Measurements from ENCODE around the gene CLVS2.

Gene CLVS2

DNA sequence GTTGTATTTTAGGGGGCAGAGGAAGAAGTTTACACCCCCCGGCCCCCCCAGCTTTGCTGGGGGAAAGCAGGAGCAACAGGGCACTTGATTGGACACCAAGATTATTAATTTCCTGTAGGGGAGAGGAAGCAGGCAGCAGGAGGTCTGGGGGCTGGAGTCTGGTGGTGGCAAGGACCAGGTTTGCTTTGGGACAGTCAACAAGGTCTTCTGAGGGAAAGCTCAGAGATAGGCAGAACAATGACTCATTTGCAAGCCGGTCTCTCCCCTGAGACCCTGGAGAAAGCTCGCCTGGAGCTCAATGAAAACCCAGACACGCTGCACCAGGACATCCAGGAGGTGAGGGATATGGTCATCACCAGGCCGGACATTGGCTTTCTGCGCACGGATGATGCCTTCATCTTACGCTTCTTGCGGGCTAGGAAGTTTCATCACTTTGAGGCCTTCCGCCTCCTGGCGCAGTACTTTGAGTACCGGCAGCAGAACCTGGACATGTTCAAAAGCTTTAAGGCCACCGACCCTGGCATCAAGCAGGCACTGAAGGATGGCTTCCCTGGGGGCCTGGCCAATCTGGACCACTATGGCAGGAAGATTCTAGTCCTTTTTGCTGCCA lies 1.6 kb downstream of the CLVS2 start:
- DNase-seq (ENCODE audit: extremely low spot score), result no peak
- ChIA-PET CTCF (interaction anchor here (0.8 to 1.1 kb wide), 2 partner anchors 27 to 192 kb away, joined by 3 to 5 read pairs; no protein-coding TSS in a partner anchor), POLR2A (interaction anchor here (0.6 to 0.9 kb wide), 2 partner anchors 20 to 88 kb away, joined by 3 to 4 read pairs; no protein-coding TSS in a partner anchor)
- TF ChIP-seq HDGF (IDR thresholded peaks at IDR 0.05; ENCODE audit: borderline replicate concordance), result no peak
- no peak for TF ChIP-seq TARDBP (IDR thresholded peaks at IDR 0.05)
- no peak for TF ChIP-seq SUZ12 (IDR thresholded peaks at IDR 0.05)

GRCh38 chr6:122998403-122998975 lies 2.5 kb downstream of the CLVS2 start:
- no peak for DNase-seq (ENCODE audit: extremely low spot score)
- no peak for TF ChIP-seq LEF1 (IDR thresholded peaks at IDR 0.05; ENCODE audit: borderline replicate concordance)
- TF ChIP-seq NFRKB (IDR thresholded peaks at IDR 0.05), result no peak
- no peak for TF ChIP-seq BHLHE40 (IDR thresholded peaks at IDR 0.05; ENCODE audit: borderline replicate concordance)
- TF ChIP-seq HDGF (IDR thresholded peaks at IDR 0.05; ENCODE audit: borderline replicate concordance), result no peak
- ChIA-PET POLR2A (no interaction called here), CTCF (no interaction called here)

DNA sequence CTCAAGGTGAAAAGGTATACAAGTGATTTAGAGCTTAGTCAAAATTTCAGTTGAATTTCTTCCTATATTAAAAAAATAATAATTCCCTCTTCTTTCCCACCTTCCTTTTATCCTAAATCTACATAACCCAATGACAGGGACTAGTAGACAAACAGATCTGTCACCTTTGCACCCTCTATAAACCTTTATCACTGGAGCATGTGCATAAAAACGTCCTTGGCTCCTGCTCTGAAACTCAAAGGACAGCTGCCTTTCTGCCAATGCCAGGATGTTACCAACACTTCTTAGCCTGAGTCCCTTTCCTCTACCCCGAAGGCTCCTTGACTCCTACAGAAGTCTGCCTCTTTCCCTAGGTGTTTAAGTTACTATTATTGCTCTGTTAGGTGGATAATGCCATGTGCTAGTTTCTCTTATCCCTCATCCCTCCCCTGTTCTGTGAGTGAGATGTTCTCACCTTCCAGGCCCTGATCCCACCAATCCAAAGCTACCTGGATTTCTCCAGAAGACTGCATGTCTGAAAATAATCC lies 4.3 kb downstream of the CLVS2 start:
- ChIA-PET POLR2A (no interaction called here), CTCF (interaction anchor here (0.6 to 0.7 kb wide), 2 partner anchors 21 to 384 kb away, joined by 3 to 4 read pairs; no protein-coding TSS in a partner anchor)
- no peak for DNase-seq (ENCODE audit: extremely low spot score)
- TF ChIP-seq SP1 (IDR thresholded peaks at IDR 0.05), result no peak
- no peak for TF ChIP-seq TARDBP (IDR thresholded peaks at IDR 0.05)
- TF ChIP-seq ZNF384 (IDR thresholded peaks at IDR 0.05), result no peak
- no peak for TF ChIP-seq FOXM1 (IDR thresholded peaks at IDR 0.05; ENCODE audit: borderline replicate concordance)
- no peak for TF ChIP-seq ELF4 (IDR thresholded peaks at IDR 0.05)
- TF ChIP-seq SUZ12 (IDR thresholded peaks at IDR 0.05), result no peak
- no peak for TF ChIP-seq CTBP1 (IDR thresholded peaks at IDR 0.05; ENCODE audit: borderline replicate concordance)
- TF ChIP-seq HDGF (IDR thresholded peaks at IDR 0.05; ENCODE audit: borderline replicate concordance), result no peak
- no peak for TF ChIP-seq ARNT (IDR thresholded peaks at IDR 0.05)
- no peak for TF ChIP-seq LEF1 (IDR thresholded peaks at IDR 0.05; ENCODE audit: borderline replicate concordance)
- no peak for TF ChIP-seq L3MBTL2 (conservative IDR thresholded peaks at IDR 0.05)
- TF ChIP-seq FOXK2 (IDR thresholded peaks at IDR 0.05), result no peak
- TF ChIP-seq NFRKB (IDR thresholded peaks at IDR 0.05), result no peak
- TF ChIP-seq FOXA1 (IDR thresholded peaks at IDR 0.05), result no peak
- no peak for TF ChIP-seq BHLHE40 (IDR thresholded peaks at IDR 0.05; ENCODE audit: borderline replicate concordance)
- TF ChIP-seq, protein P1, sequence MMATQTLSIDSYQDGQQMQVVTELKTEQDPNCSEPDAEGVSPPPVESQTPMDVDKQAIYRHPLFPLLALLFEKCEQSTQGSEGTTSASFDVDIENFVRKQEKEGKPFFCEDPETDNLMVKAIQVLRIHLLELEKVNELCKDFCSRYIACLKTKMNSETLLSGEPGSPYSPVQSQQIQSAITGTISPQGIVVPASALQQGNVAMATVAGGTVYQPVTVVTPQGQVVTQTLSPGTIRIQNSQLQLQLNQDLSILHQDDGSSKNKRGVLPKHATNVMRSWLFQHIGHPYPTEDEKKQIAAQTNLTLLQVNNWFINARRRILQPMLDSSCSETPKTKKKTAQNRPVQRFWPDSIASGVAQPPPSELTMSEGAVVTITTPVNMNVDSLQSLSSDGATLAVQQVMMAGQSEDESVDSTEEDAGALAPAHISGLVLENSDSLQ (IDR thresholded peaks at IDR 0.05), result no peak

GRCh38 chr6:123001540-123001939 lies 5.5 kb downstream of the CLVS2 start:
- CTCF ChIA-PET, result no interaction called here
- TF ChIP-seq FOXA1 (IDR thresholded peaks at IDR 0.05) (no peak), FOXM1 (IDR thresholded peaks at IDR 0.05; ENCODE audit: borderline replicate concordance) (no peak), L3MBTL2 (conservative IDR thresholded peaks at IDR 0.05) (no peak), TARDBP (IDR thresholded peaks at IDR 0.05) (no peak), CTBP1 (IDR thresholded peaks at IDR 0.05; ENCODE audit: borderline replicate concordance) (no peak), BHLHE40 (IDR thresholded peaks at IDR 0.05; ENCODE audit: borderline replicate concordance) (no peak), ZNF384 (IDR thresholded peaks at IDR 0.05) (no peak)
- TF ChIP-seq, protein P1 (IDR thresholded peaks at IDR 0.05), result no peak
- DNase-seq (ENCODE audit: extremely low spot score), result no peak
- POLR2A ChIA-PET, result no interaction called here

DNA sequence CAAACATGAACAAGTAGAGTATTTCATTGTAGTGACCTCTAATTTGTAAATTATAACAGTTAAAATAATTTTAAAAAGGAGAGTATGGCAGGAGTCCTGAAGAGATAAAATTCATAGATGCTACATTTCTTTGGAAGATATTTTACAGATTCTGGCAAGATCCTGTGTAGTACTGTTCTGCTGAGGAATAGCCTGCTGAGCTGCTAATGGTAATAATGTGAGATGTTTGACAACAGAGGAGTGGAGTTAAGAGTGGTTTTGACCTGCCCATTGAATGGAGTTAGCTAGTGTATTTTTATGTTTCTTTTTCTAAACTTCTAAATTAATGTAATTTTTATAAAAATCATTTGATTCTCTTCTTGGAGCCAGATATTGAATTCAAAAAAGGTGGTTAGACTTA lies 11.8 kb downstream of the CLVS2 start:
- no peak for DNase-seq (ENCODE audit: extremely low spot score)
- TF ChIP-seq NFRKB (IDR thresholded peaks at IDR 0.05) (no peak), ARNT (IDR thresholded peaks at IDR 0.05) (no peak), FOXK2 (IDR thresholded peaks at IDR 0.05) (no peak), TARDBP (IDR thresholded peaks at IDR 0.05) (no peak), SP1 (IDR thresholded peaks at IDR 0.05) (no peak), L3MBTL2 (conservative IDR thresholded peaks at IDR 0.05) (no peak), CTBP1 (IDR thresholded peaks at IDR 0.05; ENCODE audit: borderline replicate concordance) (no peak), HDGF (IDR thresholded peaks at IDR 0.05; ENCODE audit: borderline replicate concordance) (no peak), ZNF384 (IDR thresholded peaks at IDR 0.05) (no peak), SUZ12 (IDR thresholded peaks at IDR 0.05) (no peak), FOXA1 (IDR thresholded peaks at IDR 0.05) (no peak), BHLHE40 (IDR thresholded peaks at IDR 0.05; ENCODE audit: borderline replicate concordance) (no peak), FOXM1 (IDR thresholded peaks at IDR 0.05; ENCODE audit: borderline replicate concordance) (no peak)
- TF ChIP-seq, protein P1 (IDR thresholded peaks at IDR 0.05), result no peak
- ChIA-PET POLR2A (no interaction called here), CTCF (interaction anchor here (1.2 kb wide), 1 partner anchor 9 kb away, joined by 3 read pairs; no protein-coding TSS in a partner anchor)

- CTCF ChIA-PET, result no interaction called here
- DNase-seq (ENCODE audit: extremely low spot score), result no peak
Measured at GRCh38 chr6:123009059-123009458, 13.0 kb downstream of the CLVS2 start.

More at GRCh38 chr6:123009059-123009458, 13.0 kb downstream of the CLVS2 start:
- POLR2A ChIA-PET, result no interaction called here
- TF ChIP-seq ELF4 (IDR thresholded peaks at IDR 0.05) (no peak), LEF1 (IDR thresholded peaks at IDR 0.05; ENCODE audit: borderline replicate concordance) (no peak), HDGF (IDR thresholded peaks at IDR 0.05; ENCODE audit: borderline replicate concordance) (no peak), NFRKB (IDR thresholded peaks at IDR 0.05) (no peak), CTBP1 (IDR thresholded peaks at IDR 0.05; ENCODE audit: borderline replicate concordance) (no peak), ZNF384 (IDR thresholded peaks at IDR 0.05) (no peak)
- TF ChIP-seq, protein P1 (IDR thresholded peaks at IDR 0.05), result no peak
